HepG2 (cell line): ENCODE data around the gene EDEM3. TPM values are rescaled to one million over a fixed set of nuclear protein-coding genes. Genes with fewer than 3 reads are reported as not detected.

Source experiments
- ATAC-seq: fragments of 200-7000 bp; cut with Tn5 transposase; 3 replicates; pipeline ENCODE4 v1.9.1; 2020; ENCODE audit warnings: mild to moderate bottlenecking, moderate library complexity
- BruUV-seq: library from RNA; stranded (reverse); fragments of 400-500 nt; replicated peaks from 2 replicates; lab custom pipeline; 2021; lab: Mats Ljungman, UMichigan
- CTCF ChIA-PET: fragments of 300-600 bp; formaldehyde crosslinking; extraction: SDS; loops from one replicate; lab custom pipeline; 2021; ENCODE audit warnings: low total read pairs, inconsistent platforms, low intra/inter-chr PET ratio; lab: Yijun Ruan, JAX
- POLR2A ChIA-PET: fragments of 350-600 bp; sonication (Branson Sonifier 250); formaldehyde crosslinking; loops from one replicate; lab custom pipeline; 2020; ENCODE audit warnings: antibody characterized with exemption, inconsistent platforms; lab: Yijun Ruan, JAX
- DNase-seq: peaks from one replicate; pipeline ENCODE4 v3.0.0-alpha.2; 2015; ENCODE audit warnings: low spot score
- FAIRE-seq: peaks from 3 replicates; lab custom pipeline; 2011; peaks lifted over from hg19 to GRCh38; lab: Jason Lieb, UNC
- H2AFZ ChIP-seq: one replicate; pipeline ENCODE4 v1.6.1; 2011; ENCODE audit warnings: low read length, inconsistent platforms
- H3K27ac ChIP-seq: fragments of 300-600 bp; 3 replicates; pipeline ENCODE4 v1.8.0; 2011; ENCODE audit warnings: mixed run types, mild to moderate bottlenecking, mixed read lengths, low read length, inconsistent platforms; ENCODE audit not compliant: insufficient read depth; ENCODE audit errors: extremely low read length
- H3K27me3 ChIP-seq, 2 experiments: fragments of 200-600 bp in 1 of 2; 2 replicates in 1 of 2; 3 replicates in 1 of 2; pipeline versions ENCODE4 v1.6.0 to v1.8.0; 2011; ENCODE audit warnings: low read length in 2 of 2, mild to moderate bottlenecking in 2 of 2, moderate library complexity in 2 of 2, inconsistent platforms in 1 of 2; ENCODE audit not compliant: insufficient read depth in 2 of 2, control insufficient read depth in 1 of 2
- H3K36me3 ChIP-seq, 2 experiments: fragments of 200-600 bp in 1 of 2; replicated peaks in 1 of 2; 2 replicates in 1 of 2; 3 replicates in 1 of 2; pipeline versions ENCODE4 v1.5.1 to v1.8.0; 2011; ENCODE audit warnings: low read length in 2 of 2, inconsistent platforms in 1 of 2; ENCODE audit not compliant: insufficient read depth in 2 of 2, control insufficient read depth in 1 of 2
- H3K4me1 ChIP-seq: 2 replicates; pipeline ENCODE4 v1.5.1; 2012; ENCODE audit warnings: low read length, inconsistent platforms; ENCODE audit not compliant: insufficient read depth
- H3K4me2 ChIP-seq: 2 replicates; pipeline ENCODE4 v1.6.0; 2011; ENCODE audit warnings: low read depth, low read length, inconsistent platforms
- H3K4me3 ChIP-seq, 3 experiments: fragments of 200-600 bp in 1 of 3; sonication (generic), shearing (Covaris generic) in 1 of 3; replicated peaks in 1 of 3; 2 replicates each; pipeline ENCODE4 v1.5.1; 2011 to 2016; ENCODE audit warnings: low read length in 3 of 3, inconsistent platforms in 2 of 3, low read depth in 2 of 3, mild to moderate bottlenecking in 2 of 3, control low read depth in 1 of 3, mixed read lengths in 1 of 3; ENCODE audit not compliant: insufficient read depth in 1 of 3
- H3K79me2 ChIP-seq: one replicate; pipeline ENCODE4 v1.6.1; 2011; ENCODE audit warnings: low read length, inconsistent platforms; ENCODE audit not compliant: insufficient read depth
- H3K9ac ChIP-seq: 2 replicates; pipeline ENCODE4 v1.6.0; 2011; ENCODE audit warnings: mild to moderate bottlenecking, low read depth, low read length, inconsistent platforms; ENCODE audit not compliant: insufficient read depth
- H3K9me3 ChIP-seq: 2 replicates; pipeline ENCODE4 v1.5.1; 2012; ENCODE audit warnings: mild to moderate bottlenecking, low read length
- H4K20me1 ChIP-seq: 2 replicates; pipeline ENCODE4 v1.6.0; 2011; ENCODE audit warnings: inconsistent platforms, mild to moderate bottlenecking, low read length, moderate library complexity; ENCODE audit not compliant: insufficient read depth
- SIN3A ChIP-seq: IDR thresholded peaks from 2 replicates; pipeline ENCODE4 v1.6.1; 2011; ENCODE audit warnings: low read depth, mild to moderate bottlenecking, control low read depth, low read length, borderline replicate concordance
- ZBTB21 ChIP-seq: sonication (generic); formaldehyde crosslinking; IDR thresholded peaks from 2 replicates; pipeline ENCODE4 v1.4.0; 2020; ENCODE audit warnings: missing genetic modification reagents
- ZNF34 ChIP-seq: sonication (generic); formaldehyde crosslinking; IDR thresholded peaks from 2 replicates; pipeline ENCODE4 v1.4.0; 2020; ENCODE audit warnings: mild to moderate bottlenecking, missing genetic modification reagents, borderline replicate concordance
- WGBS: methylation state at CpG from one replicate; pipeline ENCODE4 v1.1.6; 2017; ENCODE audit warnings: low lambda C conversion rate; 5-methylcytosine and 5-hydroxymethylcytosine counted together
- in situ Hi-C: cut with HindIII; loops from 2 replicates; pipeline ENCODE4 v1.10.0; 2017; ENCODE audit warnings: low pct_unique_long_range_greater_than_20kb; ENCODE audit not compliant: extremely low pct_ligation_motif_present
- intact Hi-C: fragments of 100-400 bp; cut with micrococcal nuclease; formaldehyde crosslinking; loops from one replicate; pipeline ENCODE4 v1.10.0; 2022; ENCODE audit not compliant: unreplicated experiment
- polyA plus RNA-seq, 8 experiments: library from polyadenylated mRNA; depleted of rRNA in 3 of 8; stranded (reverse) in 7 of 8; unstranded in 1 of 8; fragments of >200 nt; fragmentation: Illumina TruSeq in 4 of 8; extraction: Trizol in 4 of 8; gene quantifications; 2 replicates each; pipeline versions ENCODE4 v1.2.1 to v1.2.3, GENCODE V29; 2011 to 2016; ENCODE audit warnings: low read depth in 4 of 8, missing spikeins in 1 of 8, mixed read lengths in 1 of 8; ENCODE audit not compliant: insufficient read depth in 1 of 8
- total RNA-seq, 5 experiments: library from RNA; depleted of rRNA; stranded (reverse); fragments of >200 nt; fragmentation: Illumina TruSeq; extraction: Trizol; gene quantifications; 2 replicates each; pipeline ENCODE4 v1.2.3, GENCODE V29; 2016; ENCODE audit warnings: low read depth in 1 of 5
- TF ChIP-seq, protein P1 (sequence below): sonication (generic); formaldehyde crosslinking; IDR thresholded peaks from 2 replicates; pipeline ENCODE4 v1.4.0; 2020; ENCODE audit warnings: missing genetic modification reagents, mild to moderate bottlenecking, borderline replicate concordance
- TF ChIP-seq, protein P2 (sequence below): sonication (generic); formaldehyde crosslinking; conservative IDR thresholded peaks from 2 replicates; pipeline ENCODE4 v1.4.0; 2020; ENCODE audit warnings: mild to moderate bottlenecking, missing genetic modification reagents, moderate library complexity
- TF ChIP-seq, protein P3 (sequence below): IDR thresholded peaks from 2 replicates; pipeline ENCODE4 v1.6.1; 2012; ENCODE audit warnings: low read length, improper control_type of control experiment

Gene EDEM3
- total and polyA plus RNA-seq, 2 of the 13 experiments (the other 11 are each of a cell fraction or from before 2014, with no cell fraction given), result 13.1 to 18.2 TPM

DNA sequence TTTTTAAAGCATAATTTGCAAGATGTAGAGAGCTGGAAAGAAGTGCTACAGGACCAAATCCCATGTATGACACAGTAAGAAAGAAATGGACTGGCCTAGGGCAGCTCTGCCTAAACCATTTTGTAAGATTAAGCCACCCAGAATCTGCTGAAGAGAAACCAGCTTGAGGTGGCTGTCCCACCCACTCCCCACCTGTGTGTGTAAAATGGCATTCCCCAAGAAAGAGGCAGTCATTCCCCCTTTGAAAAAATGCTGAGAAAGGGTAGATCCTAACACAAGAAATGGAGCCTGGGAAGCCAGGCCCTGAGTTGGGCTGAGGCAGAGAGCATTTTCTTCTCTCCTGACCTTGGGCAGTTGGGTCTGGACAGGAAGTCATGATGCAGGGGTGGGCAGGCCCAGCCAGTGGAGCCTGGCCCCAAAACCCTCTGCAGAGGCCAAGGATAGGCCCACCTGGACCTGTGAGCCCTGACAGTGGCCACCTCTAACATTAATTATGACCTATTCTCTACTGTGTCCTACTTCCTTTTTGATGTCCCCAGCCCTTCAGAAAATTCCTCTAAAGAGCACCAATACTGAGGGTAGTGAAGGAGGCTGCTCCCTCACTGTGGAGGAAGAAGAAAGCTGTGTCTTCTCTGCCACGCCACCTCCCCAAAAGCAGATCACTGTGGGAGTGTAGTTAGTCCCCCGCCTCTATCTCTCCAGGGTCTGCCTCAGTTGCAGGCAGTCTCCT, 94.0 kb downstream of the EDEM3 start:
- in situ Hi-C loops, result loop anchor here (25.0 kb wide), 1 partner anchor 573 kb away; no protein-coding TSS in a partner anchor

More for the DNA sequence above, 94.0 kb downstream of the EDEM3 start:
- Histone ChIP-seq H3K9me3 (no peaks in the 10 kb centered on the region), H3K4me3 (no peak overlapping the region), H3K36me3 (no peaks in the 10 kb centered on the region)
- CTCF ChIA-PET, result no interaction called here
- DNase-seq, result no peak
- intact Hi-C loops, result no loop called here
- TF ChIP-seq, protein P1, sequence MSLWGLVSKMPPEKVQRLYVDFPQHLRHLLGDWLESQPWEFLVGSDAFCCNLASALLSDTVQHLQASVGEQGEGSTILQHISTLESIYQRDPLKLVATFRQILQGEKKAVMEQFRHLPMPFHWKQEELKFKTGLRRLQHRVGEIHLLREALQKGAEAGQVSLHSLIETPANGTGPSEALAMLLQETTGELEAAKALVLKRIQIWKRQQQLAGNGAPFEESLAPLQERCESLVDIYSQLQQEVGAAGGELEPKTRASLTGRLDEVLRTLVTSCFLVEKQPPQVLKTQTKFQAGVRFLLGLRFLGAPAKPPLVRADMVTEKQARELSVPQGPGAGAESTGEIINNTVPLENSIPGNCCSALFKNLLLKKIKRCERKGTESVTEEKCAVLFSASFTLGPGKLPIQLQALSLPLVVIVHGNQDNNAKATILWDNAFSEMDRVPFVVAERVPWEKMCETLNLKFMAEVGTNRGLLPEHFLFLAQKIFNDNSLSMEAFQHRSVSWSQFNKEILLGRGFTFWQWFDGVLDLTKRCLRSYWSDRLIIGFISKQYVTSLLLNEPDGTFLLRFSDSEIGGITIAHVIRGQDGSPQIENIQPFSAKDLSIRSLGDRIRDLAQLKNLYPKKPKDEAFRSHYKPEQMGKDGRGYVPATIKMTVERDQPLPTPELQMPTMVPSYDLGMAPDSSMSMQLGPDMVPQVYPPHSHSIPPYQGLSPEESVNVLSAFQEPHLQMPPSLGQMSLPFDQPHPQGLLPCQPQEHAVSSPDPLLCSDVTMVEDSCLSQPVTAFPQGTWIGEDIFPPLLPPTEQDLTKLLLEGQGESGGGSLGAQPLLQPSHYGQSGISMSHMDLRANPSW (CRISPR knock-in tag), result no peak
- TF ChIP-seq, protein P2, sequence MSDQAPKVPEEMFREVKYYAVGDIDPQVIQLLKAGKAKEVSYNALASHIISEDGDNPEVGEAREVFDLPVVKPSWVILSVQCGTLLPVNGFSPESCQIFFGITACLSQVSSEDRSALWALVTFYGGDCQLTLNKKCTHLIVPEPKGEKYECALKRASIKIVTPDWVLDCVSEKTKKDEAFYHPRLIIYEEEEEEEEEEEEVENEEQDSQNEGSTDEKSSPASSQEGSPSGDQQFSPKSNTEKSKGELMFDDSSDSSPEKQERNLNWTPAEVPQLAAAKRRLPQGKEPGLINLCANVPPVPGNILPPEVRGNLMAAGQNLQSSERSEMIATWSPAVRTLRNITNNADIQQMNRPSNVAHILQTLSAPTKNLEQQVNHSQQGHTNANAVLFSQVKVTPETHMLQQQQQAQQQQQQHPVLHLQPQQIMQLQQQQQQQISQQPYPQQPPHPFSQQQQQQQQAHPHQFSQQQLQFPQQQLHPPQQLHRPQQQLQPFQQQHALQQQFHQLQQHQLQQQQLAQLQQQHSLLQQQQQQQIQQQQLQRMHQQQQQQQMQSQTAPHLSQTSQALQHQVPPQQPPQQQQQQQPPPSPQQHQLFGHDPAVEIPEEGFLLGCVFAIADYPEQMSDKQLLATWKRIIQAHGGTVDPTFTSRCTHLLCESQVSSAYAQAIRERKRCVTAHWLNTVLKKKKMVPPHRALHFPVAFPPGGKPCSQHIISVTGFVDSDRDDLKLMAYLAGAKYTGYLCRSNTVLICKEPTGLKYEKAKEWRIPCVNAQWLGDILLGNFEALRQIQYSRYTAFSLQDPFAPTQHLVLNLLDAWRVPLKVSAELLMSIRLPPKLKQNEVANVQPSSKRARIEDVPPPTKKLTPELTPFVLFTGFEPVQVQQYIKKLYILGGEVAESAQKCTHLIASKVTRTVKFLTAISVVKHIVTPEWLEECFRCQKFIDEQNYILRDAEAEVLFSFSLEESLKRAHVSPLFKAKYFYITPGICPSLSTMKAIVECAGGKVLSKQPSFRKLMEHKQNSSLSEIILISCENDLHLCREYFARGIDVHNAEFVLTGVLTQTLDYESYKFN (CRISPR knock-in tag), result no peak
- no peak for TF ChIP-seq SIN3A
- TF ChIP-seq, protein P3, sequence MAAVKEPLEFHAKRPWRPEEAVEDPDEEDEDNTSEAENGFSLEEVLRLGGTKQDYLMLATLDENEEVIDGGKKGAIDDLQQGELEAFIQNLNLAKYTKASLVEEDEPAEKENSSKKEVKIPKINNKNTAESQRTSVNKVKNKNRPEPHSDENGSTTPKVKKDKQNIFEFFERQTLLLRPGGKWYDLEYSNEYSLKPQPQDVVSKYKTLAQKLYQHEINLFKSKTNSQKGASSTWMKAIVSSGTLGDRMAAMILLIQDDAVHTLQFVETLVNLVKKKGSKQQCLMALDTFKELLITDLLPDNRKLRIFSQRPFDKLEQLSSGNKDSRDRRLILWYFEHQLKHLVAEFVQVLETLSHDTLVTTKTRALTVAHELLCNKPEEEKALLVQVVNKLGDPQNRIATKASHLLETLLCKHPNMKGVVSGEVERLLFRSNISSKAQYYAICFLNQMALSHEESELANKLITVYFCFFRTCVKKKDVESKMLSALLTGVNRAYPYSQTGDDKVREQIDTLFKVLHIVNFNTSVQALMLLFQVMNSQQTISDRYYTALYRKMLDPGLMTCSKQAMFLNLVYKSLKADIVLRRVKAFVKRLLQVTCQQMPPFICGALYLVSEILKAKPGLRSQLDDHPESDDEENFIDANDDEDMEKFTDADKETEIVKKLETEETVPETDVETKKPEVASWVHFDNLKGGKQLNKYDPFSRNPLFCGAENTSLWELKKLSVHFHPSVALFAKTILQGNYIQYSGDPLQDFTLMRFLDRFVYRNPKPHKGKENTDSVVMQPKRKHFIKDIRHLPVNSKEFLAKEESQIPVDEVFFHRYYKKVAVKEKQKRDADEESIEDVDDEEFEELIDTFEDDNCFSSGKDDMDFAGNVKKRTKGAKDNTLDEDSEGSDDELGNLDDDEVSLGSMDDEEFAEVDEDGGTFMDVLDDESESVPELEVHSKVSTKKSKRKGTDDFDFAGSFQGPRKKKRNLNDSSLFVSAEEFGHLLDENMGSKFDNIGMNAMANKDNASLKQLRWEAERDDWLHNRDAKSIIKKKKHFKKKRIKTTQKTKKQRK, result no peak
- no peak for TF ChIP-seq ZNF34 (CRISPR knock-in tag)
- no peak for TF ChIP-seq ZBTB21
- TF ChIP-seq, all 625 proteins: peak for 0
- WGBS, result 0% methylated on average over 2 of the region's 2 CpGs
- FAIRE-seq, result no peak
- H2AFZ ChIP-seq, result no peak overlapping the region
- no peak overlapping the region for H3K27ac ChIP-seq
- POLR2A ChIA-PET, result no interaction called here
- H3K27me3 ChIP-seq, result peaks cover 0 to 8% of the 10 kb centered on the region in 2 experiments; a peak in 2 of 5 replicates
- no peak for ATAC-seq
- no peaks in the 10 kb centered on the region for H3K79me2 ChIP-seq
- H4K20me1 ChIP-seq, result no peaks in the 10 kb centered on the region
- H3K9ac ChIP-seq, result no peak overlapping the region
- no peaks in the 10 kb centered on the region; the same call in 1 of the 2 replicates for H3K4me1 ChIP-seq
- no TSS peak for BruUV-seq
- no peak overlapping the region for H3K4me2 ChIP-seq
